Measurements from ENCODE around the gene COL5A2.

Gene COL5A2

DNA sequence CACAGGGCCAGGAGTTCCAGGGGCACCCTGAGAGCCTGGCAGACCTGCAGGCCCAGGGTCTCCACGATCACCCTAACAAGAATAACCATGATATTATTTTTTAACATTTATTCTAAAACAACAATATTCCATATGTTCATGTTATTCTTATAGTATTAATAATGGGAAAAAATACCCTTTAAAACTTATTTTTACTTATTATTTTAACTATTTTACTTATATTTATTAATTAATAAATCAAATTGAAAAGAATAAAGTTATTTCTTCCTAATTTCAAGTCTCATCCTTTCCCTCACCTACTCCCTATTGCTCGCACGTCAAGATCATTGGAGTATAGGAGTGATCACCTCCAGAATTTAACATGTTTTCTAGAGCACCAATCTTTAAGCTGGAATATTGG is 133.7 kb downstream of the COL5A2 start:
- DNase-seq, result no peak

GRCh38 chr2:189037518-189037917 is 142.0 kb downstream of the COL5A2 start:
- DNase-seq, result no peak

DNA sequence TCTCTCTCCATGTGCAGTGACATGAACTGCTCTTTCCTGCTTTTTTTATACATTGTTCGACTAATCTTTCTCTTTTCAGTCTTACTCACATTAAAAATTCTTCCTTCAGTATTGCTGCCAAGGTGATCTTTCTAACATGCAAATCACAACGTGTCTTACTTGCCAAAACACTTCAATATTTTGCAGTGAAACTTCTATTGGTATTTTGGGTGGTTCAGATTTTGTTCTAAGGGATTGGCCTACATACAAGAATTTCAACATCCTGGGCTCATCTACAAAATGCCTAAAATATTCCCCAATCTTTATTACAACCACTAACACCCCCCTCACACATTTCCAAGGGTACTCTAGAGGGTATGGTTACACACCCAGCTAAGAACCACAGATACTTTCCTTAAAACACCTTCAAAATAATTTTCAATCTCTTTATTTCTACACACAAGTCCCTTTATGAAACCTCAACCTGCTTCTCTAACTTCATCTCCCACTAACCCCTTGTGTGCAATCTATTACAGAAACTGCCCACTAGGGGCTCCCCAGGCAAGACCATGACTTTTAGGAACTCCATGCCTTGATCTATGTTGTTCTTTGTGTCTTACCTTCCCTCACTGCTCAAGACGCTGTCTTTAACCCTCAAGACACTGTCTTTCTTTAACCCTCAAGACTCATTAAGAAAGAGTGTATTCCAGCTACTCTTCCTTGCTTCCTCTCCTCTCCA is 154.5 kb downstream of the COL5A2 start:
- no peak for DNase-seq

GRCh38 chr2:189022492-189022891 is 157.1 kb downstream of the COL5A2 start:
- no peak for DNase-seq

- DNase-seq, result no peak
Measured at GRCh38 chr2:189022053-189022481, 157.5 kb downstream of the COL5A2 start.

DNA sequence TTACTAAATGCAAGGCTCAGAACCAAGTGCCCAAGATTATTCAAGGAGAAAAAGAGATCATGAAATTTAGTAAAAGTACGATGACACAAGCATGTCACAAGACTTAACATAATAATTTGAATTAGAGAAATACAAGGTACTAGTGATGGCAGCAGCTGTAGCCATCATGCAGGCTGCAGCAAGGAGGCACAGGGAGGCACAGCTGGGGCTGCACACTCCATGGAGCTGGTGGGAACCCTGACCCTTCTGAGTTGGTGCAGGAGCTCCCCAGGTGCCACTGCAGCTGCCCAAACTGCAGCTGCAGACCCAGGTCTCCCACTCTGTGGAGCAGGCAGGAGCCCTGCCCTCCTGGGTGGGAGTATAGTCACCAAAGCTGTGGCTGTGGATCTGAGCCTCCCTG is 159.4 kb downstream of the COL5A2 start:
- DNase-seq, result no peak

GRCh38 chr2:189018631-189019030 is 160.9 kb downstream of the COL5A2 start:
- DNase-seq, result no peak

DNA sequence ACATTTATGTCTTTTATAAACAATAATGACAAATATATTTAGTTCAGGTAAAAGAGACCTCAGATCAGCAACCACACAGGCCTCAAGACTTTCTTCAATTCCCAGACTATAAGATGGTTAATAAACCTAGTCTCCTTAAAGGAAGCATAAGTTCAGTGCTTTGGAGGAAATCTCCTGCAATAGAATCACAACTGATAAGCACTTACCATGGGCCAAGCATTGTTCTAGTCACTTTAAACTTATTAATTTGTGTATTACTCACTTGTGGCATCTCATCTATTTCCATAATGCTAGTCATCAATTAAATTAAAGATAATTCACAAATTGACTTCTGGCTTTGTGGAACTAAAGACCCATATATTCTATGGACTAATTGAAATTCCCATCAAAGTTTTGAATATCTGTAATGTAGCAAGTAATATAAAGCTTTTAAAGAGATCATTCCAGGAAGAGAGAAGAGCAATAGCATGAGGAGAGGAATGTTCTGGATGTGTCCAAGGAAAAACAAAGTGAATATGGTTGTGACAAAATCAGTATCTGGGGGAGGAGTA is 163.2 kb downstream of the COL5A2 start:
- no peak for DNase-seq

GRCh38 chr2:189015359-189015758 is 164.2 kb downstream of the COL5A2 start:
- DNase-seq, result no peak

GRCh38 chr2:189014449-189015138 is 165.0 kb downstream of the COL5A2 start:
- no peak for DNase-seq

GRCh38 chr2:189013671-189014448 is 165.7 kb downstream of the COL5A2 start:
- DNase-seq, result no peak

DNA sequence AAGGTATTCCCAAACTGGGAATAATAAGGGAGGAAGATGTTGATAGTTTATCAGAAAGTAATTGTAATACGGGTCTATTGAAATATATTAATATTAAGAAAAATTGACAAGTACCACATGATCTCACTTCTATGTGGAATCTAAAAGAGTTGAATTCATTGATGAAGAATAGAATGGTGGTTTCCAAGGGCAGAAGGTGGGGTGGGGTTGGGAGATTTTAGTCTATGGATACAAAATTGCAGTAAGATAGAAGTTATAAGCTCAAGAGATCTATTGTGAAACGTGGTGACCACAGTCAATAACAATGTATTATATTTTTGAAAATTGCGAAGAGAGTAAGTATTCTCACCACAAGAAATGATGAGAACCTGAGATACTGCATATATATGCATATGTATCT is 166.5 kb downstream of the COL5A2 start:
- DNase-seq, result no peak

GRCh38 chr2:189012351-189012750 is 167.2 kb downstream of the COL5A2 start:
- no peak for DNase-seq

DNA sequence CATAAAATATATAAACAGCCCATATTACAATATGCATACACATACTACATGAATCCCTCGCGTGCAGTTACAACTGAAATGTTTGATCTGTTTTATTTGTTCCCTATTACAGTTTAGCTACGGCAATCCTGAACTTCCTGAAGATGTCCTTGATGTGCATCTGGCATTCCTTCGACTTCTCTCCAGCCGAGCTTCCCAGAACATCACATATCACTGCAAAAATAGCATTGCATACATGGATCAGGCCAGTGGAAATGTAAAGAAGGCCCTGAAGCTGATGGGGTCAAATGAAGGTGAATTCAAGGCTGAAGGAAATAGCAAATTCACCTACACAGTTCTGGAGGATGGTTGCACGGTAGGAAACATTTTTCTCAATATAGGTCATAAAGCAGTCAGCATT is 169.0 kb downstream of the COL5A2 start:
- DNase-seq, result no peak

DNA sequence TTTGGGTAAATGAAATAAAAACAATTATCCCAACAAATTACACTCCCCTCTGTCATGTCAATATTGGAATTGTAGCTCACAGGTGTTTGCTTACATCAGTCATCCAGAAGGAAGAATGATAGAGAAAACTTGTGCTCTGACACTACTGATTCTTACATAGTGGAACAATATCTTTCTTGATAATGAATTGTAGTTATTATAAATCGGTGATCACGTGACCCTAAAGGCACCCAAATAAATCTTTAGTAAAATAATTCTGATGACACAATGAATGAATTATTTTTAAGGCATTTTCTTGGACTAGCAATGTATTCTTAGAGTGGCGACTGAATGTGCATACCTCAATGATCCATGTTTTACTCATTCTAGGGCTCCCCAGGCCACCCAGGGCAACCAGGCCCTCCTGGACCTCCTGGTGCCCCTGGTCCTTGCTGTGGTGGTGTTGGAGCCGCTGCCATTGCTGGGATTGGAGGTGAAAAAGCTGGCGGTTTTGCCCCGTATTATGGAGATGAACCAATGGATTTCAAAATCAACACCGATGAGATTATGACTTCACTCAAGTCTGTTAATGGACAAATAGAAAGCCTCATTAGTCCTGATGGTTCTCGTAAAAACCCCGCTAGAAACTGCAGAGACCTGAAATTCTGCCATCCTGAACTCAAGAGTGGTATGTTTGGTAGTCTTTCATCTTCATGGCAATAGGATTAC is 170.9 kb downstream of the COL5A2 start:
- no peak for DNase-seq

- DNase-seq, result no peak
Measured at GRCh38 chr2:189002079-189002478, 177.5 kb downstream of the COL5A2 start.

DNA sequence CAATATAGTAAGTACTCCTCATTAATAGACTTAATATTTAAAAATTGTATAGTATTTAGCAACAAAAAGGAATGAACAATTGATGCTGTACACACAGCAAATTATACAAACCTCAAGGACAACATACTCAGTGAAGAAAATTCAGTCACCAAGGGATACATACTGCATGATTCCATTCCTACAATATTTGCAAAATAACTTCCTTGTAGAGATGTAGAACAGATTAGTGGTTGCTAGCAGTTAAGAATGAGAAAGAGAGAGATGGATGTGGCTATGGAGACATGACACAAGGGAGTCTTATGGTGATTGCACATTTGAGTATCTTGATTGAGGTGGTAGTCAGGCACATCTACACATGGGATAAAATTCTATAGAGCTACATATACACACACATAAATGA is 179.3 kb downstream of the COL5A2 start:
- no peak for DNase-seq

GRCh38 chr2:188997263-188997662 is 182.3 kb downstream of the COL5A2 start:
- no peak for DNase-seq

DNA sequence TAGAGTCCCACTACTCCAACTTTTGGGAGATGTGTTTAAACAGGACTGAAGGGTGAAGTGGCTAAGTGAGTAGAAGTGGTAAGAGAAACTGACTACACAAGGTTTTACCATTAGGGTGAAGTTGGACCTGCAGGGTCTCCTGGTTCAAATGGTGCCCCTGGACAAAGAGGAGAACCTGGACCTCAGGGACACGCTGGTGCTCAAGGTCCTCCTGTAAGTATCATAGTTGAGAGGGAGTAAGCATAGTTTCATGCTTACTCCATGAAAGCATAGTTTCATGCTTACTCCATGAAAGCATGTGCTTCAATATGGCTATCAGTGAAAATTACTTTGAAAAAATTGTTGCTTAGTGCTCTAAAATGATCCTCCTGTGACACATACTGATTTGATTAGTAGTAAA is 186.3 kb downstream of the COL5A2 start:
- DNase-seq, result no peak

- DNase-seq, result no peak
Measured at GRCh38 chr2:188986839-188987238, 192.7 kb downstream of the COL5A2 start.

DNA sequence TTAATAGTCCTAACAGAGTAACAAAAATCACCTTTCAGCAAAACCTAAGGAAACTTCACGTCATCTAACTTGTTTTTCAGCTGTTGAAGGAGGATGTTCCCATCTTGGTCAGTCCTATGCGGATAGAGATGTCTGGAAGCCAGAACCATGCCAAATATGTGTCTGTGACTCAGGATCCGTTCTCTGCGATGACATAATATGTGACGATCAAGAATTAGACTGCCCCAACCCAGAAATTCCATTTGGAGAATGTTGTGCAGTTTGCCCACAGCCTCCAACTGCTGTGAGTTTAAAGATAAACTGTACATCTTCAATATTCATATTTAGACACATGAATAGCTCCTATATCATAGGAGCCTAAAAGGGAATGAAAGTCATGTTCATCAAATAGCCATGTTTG is 194.9 kb downstream of the COL5A2 start:
- no peak for DNase-seq

- no peak for DNase-seq
Measured at GRCh38 chr2:188984065-188984491, 195.5 kb downstream of the COL5A2 start.
